K562 (cell line): Measurements from ENCODE around the gene ZNF891. TPM values are rescaled to one million over a fixed set of nuclear protein-coding genes. Genes with fewer than 3 reads are reported as not detected.

ENCODE experiments used
- CBFA2T3 ChIP-seq: fragments of 450-650 bp; IDR thresholded peaks from 2 replicates; pipeline ENCODE4 v1.6.1; 2017
- ETV5 ChIP-seq: sonication (generic); formaldehyde crosslinking; IDR thresholded peaks from 2 replicates; pipeline ENCODE4 v1.4.0; 2020; ENCODE audit warnings: low read depth, mild to moderate bottlenecking, missing genetic modification reagents
- NR2C1 ChIP-seq, 2 experiments: fragments of 450-650 bp; IDR thresholded peaks; 2 replicates each; pipeline ENCODE4 v1.6.1; 2017; ENCODE audit warnings: mild to moderate bottlenecking in 2 of 2, antibody characterized with exemption in 1 of 2, inconsistent platforms in 1 of 2, missing compliant biosample characterization in 1 of 2, missing genetic modification characterization in 1 of 2
- ZBTB1 ChIP-seq: sonication (generic); formaldehyde crosslinking; IDR thresholded peaks from 2 replicates; pipeline ENCODE4 v1.8.1; 2023; ENCODE audit warnings: missing genetic modification reagents, low read depth, mild to moderate bottlenecking, borderline replicate concordance
- polyA plus RNA-seq, 8 experiments: library from polyadenylated mRNA; depleted of rRNA in 4 of 8; stranded (reverse) in 5 of 8; unstranded in 3 of 8; fragments of >200 nt; fragmentation: Nextera tagmentation in 2 of 8; fragmentation: Illumina TruSeq in 1 of 8; extraction: Ambion mirVana in 2 of 8; extraction: Trizol in 1 of 8; gene quantifications; 2 replicates each; pipeline versions ENCODE4 v1.2.1 to v1.2.3, GENCODE V29; 2011 to 2014; ENCODE audit warnings: inconsistent platforms in 1 of 8, missing spikeins in 1 of 8
- total RNA-seq, 7 experiments: library from RNA; depleted of rRNA in 6 of 7; stranded (reverse); fragments of >200 nt in 6 of 7; fragmentation: Illumina TruSeq in 2 of 7; extraction: Trizol in 2 of 7; gene quantifications; 2 replicates each; pipeline versions ENCODE4 v1.2.1 to v1.2.3, GENCODE V29; 2011 to 2021; ENCODE audit warnings: low replicate concordance in 1 of 7
- TF ChIP-seq, protein P1 (sequence below), 2 experiments: fragments of 450-650 bp; IDR thresholded peaks; 2 replicates each; pipeline ENCODE4 v1.6.1; 2016; ENCODE audit warnings: mild to moderate bottlenecking in 2 of 2, borderline replicate concordance in 1 of 2, low read depth in 1 of 2, moderate library complexity in 1 of 2
- TF ChIP-seq, protein P2 (sequence below): fragments of 250-450 bp; sonication (Bioruptor Pico); IDR thresholded peaks from 2 replicates; pipeline ENCODE4 v1.8.0; 2022; ENCODE audit warnings: inconsistent platforms
- TF ChIP-seq, protein P3 (sequence below), 2 experiments: fragments of 200-800 bp in 1 of 2; sonication (Bioruptor generic) in 1 of 2; sonication (generic) in 1 of 2; formaldehyde crosslinking in 1 of 2; IDR thresholded peaks in 1 of 2; conservative IDR thresholded peaks in 1 of 2; 2 replicates each; pipeline versions ENCODE4 v1.5.0 to v1.6.1; 2016 to 2020; ENCODE audit warnings: missing compliant biosample characterization in 1 of 2, missing genetic modification characterization in 1 of 2, missing genetic modification reagents in 1 of 2
- TF ChIP-seq, protein P4 (sequence below): fragments of 450-650 bp; IDR thresholded peaks from 2 replicates; pipeline ENCODE4 v1.6.1; 2016
- TF ChIP-seq, protein P5 (sequence below): fragments of 200-800 bp; sonication (Bioruptor generic); IDR thresholded peaks from 2 replicates; pipeline ENCODE4 v1.6.1; 2017; ENCODE audit warnings: missing genetic modification characterization, missing compliant biosample characterization
- TF ChIP-seq, protein P6 (sequence below): fragments of 450-650 bp; IDR thresholded peaks from 2 replicates; pipeline ENCODE4 v1.7.0; 2016; ENCODE audit warnings: borderline replicate concordance

ZNF891 gene
- total and polyA plus RNA-seq, 9 of the 15 experiments (the other 6 are each of a cell fraction or from before 2014, with no cell fraction given), result 0.41 to 2.0 (median 1.3) TPM

DNA sequence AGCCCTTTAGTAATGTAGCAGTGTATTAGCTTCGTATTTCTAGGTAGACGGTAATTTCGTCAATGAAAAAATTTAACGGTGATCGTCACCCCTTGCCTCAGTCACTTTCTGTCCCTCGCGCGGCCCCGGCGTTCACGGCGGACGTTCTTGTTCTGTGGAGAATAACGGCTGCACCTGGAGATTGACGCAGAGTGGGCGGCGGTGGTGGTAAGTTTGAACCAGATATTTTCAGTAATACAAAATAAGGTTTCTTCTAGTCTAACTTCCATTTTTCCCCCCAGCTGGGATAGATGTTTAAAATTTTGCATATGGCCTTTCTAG, 694 bp upstream of the ZNF891 start (continued):
- TF ChIP-seq, protein P1, sequence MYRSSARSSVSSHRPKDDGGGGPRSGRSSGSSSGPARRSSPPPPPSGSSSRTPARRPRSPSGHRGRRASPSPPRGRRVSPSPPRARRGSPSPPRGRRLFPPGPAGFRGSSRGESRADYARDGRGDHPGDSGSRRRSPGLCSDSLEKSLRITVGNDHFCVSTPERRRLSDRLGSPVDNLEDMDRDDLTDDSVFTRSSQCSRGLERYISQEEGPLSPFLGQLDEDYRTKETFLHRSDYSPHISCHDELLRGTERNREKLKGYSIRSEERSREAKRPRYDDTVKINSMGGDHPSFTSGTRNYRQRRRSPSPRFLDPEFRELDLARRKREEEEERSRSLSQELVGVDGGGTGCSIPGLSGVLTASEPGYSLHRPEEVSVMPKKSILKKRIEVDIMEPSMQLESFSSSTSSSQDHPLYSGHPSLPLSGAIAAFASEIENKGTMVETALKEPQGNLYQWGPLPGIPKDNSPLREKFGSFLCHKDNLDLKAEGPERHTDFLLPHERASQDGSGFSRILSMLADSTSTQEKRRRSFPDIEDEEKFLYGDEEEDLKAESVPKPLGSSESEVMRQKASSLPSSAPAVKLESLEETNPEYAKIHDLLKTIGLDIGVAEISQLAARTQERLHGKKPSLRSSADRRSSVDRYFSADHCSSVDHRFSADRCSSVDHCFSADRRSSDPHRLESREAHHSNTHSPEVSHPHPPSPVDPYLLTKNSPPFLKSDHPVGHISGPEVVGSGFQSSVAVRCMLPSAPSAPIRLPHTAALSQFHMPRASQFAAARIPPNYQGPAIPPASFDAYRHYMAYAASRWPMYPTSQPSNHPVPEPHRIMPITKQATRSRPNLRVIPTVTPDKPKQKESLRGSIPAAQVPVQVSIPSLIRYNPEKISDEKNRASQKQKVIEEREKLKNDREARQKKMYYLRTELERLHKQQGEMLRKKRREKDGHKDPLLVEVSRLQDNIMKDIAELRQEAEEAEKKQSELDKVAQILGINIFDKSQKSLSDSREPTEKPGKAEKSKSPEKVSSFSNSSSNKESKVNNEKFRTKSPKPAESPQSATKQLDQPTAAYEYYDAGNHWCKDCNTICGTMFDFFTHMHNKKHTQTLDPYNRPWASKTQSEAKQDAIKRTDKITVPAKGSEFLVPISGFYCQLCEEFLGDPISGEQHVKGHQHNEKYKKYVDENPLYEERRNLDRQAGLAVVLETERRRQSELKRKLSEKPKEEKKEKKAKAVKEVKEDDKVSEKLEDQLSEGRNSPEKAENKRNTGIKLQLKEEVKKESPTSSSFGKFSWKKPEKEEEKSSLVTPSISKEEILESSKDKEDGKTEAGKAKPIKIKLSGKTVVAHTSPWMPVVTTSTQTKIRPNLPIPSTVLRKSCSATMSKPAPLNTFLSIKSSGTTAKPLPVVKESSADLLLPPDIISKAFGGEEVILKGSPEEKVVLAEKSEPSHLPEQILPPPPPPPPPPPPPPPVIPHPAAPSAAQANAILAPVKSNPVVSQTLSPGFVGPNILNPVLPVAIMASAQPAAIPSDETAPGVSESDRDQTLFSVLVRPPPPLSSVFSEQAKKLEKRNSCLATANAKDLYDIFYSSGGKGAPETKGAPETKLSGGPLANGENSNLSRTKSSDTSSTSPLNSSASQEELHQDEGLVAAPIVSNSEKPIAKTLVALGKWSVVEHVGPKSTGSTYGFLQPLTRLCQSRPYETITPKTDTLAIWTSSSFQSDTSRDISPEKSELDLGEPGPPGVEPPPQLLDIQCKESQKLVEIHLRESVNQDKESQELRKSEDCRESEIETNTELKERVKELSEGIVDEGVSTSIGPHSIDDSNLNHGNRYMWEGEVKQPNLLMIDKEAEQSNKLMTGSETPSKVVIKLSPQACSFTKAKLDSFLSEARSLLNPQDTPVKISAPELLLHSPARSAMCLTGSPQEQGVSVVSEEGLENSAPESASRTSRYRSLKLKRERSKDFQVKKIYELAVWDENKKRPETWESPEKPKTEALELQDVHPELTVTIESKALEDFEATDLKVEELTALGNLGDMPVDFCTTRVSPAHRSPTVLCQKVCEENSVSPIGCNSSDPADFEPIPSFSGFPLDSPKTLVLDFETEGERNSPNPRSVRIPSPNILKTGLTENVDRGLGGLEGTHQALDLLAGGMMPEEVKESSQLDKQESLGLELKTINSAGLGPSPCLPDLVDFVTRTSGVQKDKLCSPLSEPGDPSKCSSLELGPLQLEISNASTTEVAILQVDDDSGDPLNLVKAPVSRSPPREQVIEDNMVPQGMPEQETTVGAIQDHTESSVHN (IDR thresholded peaks at IDR 0.05; ENCODE audit: borderline replicate concordance in 1 of 2, low read depth in 1 of 2), result 0 out of 4 replicates have a peak, but pooled peaks of 1 of the 2 experiments have one; percentile 23
- TF ChIP-seq, protein P2, sequence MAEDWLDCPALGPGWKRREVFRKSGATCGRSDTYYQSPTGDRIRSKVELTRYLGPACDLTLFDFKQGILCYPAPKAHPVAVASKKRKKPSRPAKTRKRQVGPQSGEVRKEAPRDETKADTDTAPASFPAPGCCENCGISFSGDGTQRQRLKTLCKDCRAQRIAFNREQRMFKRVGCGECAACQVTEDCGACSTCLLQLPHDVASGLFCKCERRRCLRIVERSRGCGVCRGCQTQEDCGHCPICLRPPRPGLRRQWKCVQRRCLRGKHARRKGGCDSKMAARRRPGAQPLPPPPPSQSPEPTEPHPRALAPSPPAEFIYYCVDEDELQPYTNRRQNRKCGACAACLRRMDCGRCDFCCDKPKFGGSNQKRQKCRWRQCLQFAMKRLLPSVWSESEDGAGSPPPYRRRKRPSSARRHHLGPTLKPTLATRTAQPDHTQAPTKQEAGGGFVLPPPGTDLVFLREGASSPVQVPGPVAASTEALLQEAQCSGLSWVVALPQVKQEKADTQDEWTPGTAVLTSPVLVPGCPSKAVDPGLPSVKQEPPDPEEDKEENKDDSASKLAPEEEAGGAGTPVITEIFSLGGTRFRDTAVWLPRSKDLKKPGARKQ (CRISPR knock-in tag), result no peak
- TF ChIP-seq, protein P3, sequence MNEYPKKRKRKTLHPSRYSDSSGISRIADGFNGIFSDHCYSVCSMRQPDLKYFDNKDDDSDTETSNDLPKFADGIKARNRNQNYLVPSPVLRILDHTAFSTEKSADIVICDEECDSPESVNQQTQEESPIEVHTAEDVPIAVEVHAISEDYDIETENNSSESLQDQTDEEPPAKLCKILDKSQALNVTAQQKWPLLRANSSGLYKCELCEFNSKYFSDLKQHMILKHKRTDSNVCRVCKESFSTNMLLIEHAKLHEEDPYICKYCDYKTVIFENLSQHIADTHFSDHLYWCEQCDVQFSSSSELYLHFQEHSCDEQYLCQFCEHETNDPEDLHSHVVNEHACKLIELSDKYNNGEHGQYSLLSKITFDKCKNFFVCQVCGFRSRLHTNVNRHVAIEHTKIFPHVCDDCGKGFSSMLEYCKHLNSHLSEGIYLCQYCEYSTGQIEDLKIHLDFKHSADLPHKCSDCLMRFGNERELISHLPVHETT (CRISPR knock-in tag; conservative IDR thresholded peaks at IDR 0.05 in 1 of 2, IDR thresholded peaks at IDR 0.05 in 1 of 2), result no peak
- no peak for TF ChIP-seq ETV5 (CRISPR knock-in tag)
- TF ChIP-seq ZBTB1 (CRISPR knock-in tag), result no peak
- TF ChIP-seq, protein P4, sequence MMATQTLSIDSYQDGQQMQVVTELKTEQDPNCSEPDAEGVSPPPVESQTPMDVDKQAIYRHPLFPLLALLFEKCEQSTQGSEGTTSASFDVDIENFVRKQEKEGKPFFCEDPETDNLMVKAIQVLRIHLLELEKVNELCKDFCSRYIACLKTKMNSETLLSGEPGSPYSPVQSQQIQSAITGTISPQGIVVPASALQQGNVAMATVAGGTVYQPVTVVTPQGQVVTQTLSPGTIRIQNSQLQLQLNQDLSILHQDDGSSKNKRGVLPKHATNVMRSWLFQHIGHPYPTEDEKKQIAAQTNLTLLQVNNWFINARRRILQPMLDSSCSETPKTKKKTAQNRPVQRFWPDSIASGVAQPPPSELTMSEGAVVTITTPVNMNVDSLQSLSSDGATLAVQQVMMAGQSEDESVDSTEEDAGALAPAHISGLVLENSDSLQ, result peak; percentile 57; the same call in 1 of the 2 replicates
- TF ChIP-seq, protein P5, sequence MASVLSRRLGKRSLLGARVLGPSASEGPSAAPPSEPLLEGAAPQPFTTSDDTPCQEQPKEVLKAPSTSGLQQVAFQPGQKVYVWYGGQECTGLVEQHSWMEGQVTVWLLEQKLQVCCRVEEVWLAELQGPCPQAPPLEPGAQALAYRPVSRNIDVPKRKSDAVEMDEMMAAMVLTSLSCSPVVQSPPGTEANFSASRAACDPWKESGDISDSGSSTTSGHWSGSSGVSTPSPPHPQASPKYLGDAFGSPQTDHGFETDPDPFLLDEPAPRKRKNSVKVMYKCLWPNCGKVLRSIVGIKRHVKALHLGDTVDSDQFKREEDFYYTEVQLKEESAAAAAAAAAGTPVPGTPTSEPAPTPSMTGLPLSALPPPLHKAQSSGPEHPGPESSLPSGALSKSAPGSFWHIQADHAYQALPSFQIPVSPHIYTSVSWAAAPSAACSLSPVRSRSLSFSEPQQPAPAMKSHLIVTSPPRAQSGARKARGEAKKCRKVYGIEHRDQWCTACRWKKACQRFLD, result no peak
- no peak for TF ChIP-seq CBFA2T3
- TF ChIP-seq NR2C1 (IDR thresholded peaks at IDR 0.05), result no peak
- 0 out of 2 replicates have a peak, but pooled peaks have one; percentile 10 for TF ChIP-seq NR2C1 (tag; IDR thresholded peaks at IDR 0.05)
- TF ChIP-seq, protein P6, sequence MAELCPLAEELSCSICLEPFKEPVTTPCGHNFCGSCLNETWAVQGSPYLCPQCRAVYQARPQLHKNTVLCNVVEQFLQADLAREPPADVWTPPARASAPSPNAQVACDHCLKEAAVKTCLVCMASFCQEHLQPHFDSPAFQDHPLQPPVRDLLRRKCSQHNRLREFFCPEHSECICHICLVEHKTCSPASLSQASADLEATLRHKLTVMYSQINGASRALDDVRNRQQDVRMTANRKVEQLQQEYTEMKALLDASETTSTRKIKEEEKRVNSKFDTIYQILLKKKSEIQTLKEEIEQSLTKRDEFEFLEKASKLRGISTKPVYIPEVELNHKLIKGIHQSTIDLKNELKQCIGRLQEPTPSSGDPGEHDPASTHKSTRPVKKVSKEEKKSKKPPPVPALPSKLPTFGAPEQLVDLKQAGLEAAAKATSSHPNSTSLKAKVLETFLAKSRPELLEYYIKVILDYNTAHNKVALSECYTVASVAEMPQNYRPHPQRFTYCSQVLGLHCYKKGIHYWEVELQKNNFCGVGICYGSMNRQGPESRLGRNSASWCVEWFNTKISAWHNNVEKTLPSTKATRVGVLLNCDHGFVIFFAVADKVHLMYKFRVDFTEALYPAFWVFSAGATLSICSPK, result no peak
